Endometrial microvascular endothelial cells (primary cell): Measurements from ENCODE around the gene ETV6. TPM values are rescaled to one million over a fixed set of nuclear protein-coding genes. Genes with fewer than 3 reads are reported as not detected.

ENCODE experiments used
- in situ Hi-C: cut with HindIII; loops from 2 replicates; pipeline ENCODE4 v1.10.0; 2017; ENCODE audit warnings: low sequenced_read_pairs, low pct_unique_long_range_greater_than_20kb; ENCODE audit errors: inconsistent ontology term
- total RNA-seq: library from RNA; depleted of rRNA; stranded (reverse); fragments of >200 nt; gene quantifications from one replicate; pipeline ENCODE4 v1.2.3, GENCODE V29; 2015; ENCODE audit errors: inconsistent ontology term

ETV6 gene
- total RNA-seq, 1 donor from 2014 or later: 12.6 TPM

DNA sequence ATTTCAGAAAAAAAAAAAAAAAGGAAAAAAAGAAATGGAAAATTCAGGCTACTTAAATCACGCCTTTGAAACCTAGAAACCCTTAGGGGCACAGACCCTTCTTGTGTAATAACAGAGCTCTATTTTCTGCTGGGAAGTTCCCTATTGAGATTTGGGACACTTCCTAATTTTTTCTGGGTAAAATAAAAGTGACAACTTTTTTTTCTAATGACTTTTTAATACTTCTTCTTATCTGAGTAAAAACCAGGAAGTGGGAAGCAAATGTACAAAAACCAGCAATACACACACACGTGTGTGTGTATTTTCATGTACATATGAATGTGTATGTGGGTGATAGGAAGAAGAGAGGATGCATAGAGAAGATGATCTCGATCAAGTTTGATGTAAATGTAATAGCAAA lies 35.8 kb downstream of the ETV6 start:
- in situ Hi-C loops: no loop called here

DNA sequence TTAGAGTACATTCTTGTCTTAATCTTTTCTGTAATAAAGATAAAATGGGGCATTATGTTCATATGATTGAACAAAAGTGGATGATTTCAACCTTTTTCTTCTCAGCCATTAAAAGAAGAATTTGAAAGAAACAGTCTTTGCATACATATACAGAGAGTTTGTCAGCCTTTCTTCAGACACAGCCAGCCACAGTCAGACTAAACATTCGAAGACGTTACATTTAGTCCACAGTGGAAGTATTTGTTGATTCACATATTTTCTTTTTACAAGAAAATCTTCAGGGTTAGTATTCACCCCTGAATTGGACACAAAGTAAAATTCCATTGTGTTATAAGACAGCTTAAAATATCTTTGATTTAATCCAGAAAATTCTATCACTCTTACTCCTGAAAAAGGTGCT lies 36.2 kb downstream of the ETV6 start:
- in situ Hi-C loops: no loop called here

- in situ Hi-C loops: no loop called here
These were observed 36.6 kb downstream of the ETV6 start for GRCh38 chr12:11686120-11686519.

DNA sequence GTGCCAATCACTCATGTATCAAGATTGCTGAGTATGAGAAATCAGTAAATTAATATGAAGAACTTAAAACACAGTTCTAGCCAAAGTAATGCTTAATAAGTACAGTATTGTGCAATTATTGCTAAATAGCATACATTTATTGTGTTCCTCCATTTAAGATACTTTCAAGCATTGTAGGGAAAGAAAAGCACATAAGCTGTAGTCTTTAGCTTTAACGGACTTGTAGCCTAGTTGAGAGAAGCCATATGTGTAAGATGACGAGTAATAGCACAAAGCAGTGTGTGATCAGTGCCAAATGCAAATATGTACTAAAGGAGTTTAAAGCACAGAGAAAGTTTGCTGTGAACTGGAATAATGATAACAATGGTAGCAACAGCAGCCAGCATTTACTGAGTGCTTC lies 38.1 kb downstream of the ETV6 start:
- in situ Hi-C loops: no loop called here

GRCh38 chr12:11688379-11688778 lies 38.9 kb downstream of the ETV6 start:
- in situ Hi-C loops: no loop called here

- in situ Hi-C loops: no loop called here
These were observed 39.4 kb downstream of the ETV6 start for GRCh38 chr12:11688831-11689230.

DNA sequence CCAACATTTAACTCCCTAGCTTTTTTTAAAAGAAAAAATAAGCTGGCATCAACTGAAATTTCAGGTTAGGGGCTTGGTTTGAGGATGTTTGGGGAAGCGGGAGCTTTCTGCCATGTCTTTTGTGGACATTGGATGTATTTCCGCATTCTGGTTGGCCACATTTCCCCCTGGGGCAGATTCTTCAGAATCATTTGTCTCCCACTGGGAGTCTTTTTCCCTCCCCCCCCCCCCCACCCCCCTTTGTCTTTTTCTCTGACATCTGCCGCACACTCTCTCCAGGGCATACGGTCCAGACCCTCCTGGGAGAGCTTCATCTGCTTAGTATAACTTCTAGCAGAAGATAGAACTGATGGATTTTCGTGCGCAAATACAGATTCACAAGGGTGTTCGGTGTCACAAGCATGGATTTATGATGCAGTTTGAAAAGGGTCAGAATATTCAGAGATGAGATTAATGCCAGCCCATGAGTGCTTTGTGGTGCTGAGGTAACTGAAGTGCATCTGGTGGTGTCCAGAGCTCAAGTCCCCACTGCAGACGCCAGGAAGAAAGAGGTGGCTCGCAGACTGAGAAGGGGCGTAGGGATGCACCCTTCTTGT lies 40.2 kb downstream of the ETV6 start:
- in situ Hi-C loops: no loop called here

GRCh38 chr12:11693067-11693466 lies 43.6 kb downstream of the ETV6 start:
- in situ Hi-C loops: no loop called here

DNA sequence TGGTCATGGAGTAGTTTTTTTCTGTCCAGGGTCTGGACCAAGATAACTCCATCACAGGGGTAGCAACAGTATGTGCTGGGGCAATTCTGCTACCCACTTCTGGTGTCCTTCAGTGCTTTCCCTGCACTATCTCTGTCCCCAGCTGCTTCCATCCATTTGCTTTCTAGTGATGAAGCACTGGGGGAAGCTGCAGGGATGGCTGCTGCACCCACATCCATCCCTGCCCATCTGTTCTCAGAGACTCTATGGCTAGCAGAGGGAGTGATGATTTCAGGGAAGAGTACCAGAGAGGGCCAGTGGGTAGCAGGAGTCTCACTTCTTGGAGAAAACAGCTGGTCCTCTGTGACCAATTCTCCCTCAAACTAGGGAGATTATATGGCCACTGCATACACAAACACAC lies 44.1 kb downstream of the ETV6 start:
- in situ Hi-C loops: no loop called here

DNA sequence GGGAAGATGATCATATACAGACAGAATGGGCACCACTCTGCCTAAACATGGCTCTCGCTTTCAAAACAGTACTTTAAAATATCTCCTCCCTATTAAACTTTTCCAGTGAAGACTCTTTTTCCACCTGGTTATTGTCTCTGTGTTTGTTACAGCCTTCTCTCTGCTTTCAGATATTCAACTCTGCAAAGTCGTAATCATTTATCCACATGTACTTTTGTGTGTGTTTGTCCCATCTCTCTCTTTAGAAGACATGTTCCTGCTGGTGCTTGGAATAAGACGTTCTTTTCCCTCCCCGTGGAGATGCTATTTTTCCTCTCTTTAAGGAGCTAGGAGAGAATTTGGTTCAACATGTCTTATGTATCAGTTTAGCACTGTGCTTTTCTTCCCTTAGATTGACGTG lies 45.1 kb downstream of the ETV6 start:
- in situ Hi-C loops: no loop called here

- in situ Hi-C loops: no loop called here
These were observed 45.8 kb downstream of the ETV6 start for GRCh38 chr12:11695321-11695720.

- in situ Hi-C loops: no loop called here
These were observed 46.6 kb downstream of the ETV6 start for GRCh38 chr12:11696084-11696483.

GRCh38 chr12:11697131-11697530 lies 47.7 kb downstream of the ETV6 start:
- in situ Hi-C loops: no loop called here

- in situ Hi-C loops: no loop called here
These were observed 48.4 kb downstream of the ETV6 start for GRCh38 chr12:11697670-11698387.

GRCh38 chr12:11698729-11699128 lies 49.3 kb downstream of the ETV6 start:
- in situ Hi-C loops: no loop called here

DNA sequence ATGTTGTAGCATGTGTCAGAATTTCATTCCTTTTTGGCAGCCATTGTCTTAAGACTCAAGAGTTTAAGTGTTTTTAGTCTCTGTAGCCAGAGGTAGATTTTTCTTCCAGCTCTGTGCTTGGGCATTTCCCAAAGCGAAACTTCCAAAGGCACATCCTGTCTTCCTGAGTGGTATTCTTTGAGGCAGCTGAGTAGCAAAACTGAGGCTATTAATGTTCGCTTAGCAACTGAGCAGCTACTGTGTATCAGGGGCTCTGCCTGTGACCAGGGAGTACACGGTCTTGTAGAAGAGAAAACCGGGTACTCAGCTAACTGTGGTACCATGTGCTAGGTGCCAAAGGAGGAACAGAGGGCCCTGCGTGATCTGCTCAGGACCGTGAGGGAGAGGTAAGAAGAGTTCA lies 52.0 kb downstream of the ETV6 start:
- in situ Hi-C loops: no loop called here

GRCh38 chr12:11702959-11703358 lies 53.5 kb downstream of the ETV6 start:
- in situ Hi-C loops: no loop called here

DNA sequence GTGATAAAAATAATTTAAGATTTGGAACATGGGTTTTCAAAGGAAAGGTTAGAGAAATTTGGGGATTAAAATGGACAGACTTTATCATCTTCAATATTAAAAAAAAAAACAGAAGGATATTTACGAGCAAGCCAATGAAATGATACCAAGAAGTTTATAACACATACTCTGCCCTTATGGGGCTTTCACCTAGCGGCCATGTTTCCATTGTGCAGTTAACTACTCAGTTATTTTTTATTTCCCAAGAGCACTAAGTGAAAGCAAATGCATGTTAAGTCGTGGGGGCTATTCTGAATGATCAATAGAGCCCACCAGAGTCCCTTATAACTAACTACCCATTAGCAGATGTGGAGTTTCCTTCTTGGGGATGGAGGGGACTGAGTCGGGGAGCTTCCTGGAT lies 53.9 kb downstream of the ETV6 start:
- in situ Hi-C loops: no loop called here

DNA sequence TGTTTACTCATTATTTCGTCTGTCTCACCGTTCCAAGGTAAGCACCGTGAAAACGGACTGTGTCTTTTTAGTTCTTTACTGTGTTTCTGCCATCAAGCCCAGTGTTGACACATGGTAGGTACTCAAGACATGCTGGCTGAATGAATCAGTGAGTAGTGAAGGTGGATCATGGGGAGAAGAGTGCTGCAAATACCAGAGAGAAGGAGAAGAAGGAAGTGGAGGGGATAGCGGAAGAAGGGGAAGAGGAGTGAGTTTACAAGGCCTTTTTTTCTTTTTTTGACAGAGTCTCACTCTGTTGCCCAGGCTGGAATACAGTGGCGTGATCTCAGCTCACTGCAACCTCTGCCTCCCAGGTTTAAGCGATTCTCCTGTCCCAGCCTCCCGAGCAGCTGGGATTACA lies 54.6 kb downstream of the ETV6 start:
- in situ Hi-C loops: no loop called here

GRCh38 chr12:11705010-11705409 lies 55.5 kb downstream of the ETV6 start:
- in situ Hi-C loops: no loop called here
